GM23248 (cell line): ENCODE measurements around the gene ANLN. TPM values are rescaled to one million over a fixed set of nuclear protein-coding genes. Genes with fewer than 3 reads are reported as not detected.
"Not testable (repeated sequence)": the region's sequence is repeated elsewhere in the genome, so short reads cannot be mapped to it uniquely, and the experiment has no call there.

ENCODE experiments used
- DNase-seq: peaks from one replicate; pipeline ENCODE4 v3.0.0-alpha.2; 2015
- H2AFZ ChIP-seq: fragments of 200-600 bp; sonication (generic); 2 replicates; pipeline ENCODE4 v1.6.1; 2016; ENCODE audit warnings: antibody characterized with exemption
- H3F3A ChIP-seq: fragments of 200-600 bp; sonication (generic); 2 replicates; pipeline ENCODE4 v1.6.1; 2016; ENCODE audit warnings: mild to moderate bottlenecking, antibody characterized with exemption, mixed run types; ENCODE audit not compliant: insufficient read depth
- H3K27ac ChIP-seq: fragments of 200-600 bp; sonication (generic); 2 replicates; pipeline ENCODE4 v1.5.1; 2016; ENCODE audit warnings: mild to moderate bottlenecking
- H3K27me3 ChIP-seq: fragments of 200-600 bp; sonication (generic); replicated peaks from 2 replicates; pipeline ENCODE4 v1.6.1; 2016; ENCODE audit warnings: mild to moderate bottlenecking; ENCODE audit not compliant: insufficient read depth
- H3K36me3 ChIP-seq: fragments of 200-600 bp; sonication (generic); 2 replicates; pipeline ENCODE4 v1.6.1; 2016; ENCODE audit warnings: low read depth, mild to moderate bottlenecking
- H3K4me1 ChIP-seq: fragments of 200-600 bp; sonication (generic); 2 replicates; pipeline ENCODE4 v1.6.1; 2016; ENCODE audit warnings: mild to moderate bottlenecking; ENCODE audit not compliant: insufficient read depth
- H3K4me2 ChIP-seq: fragments of 200-600 bp; sonication (generic); one replicate; pipeline ENCODE4 v1.6.1; 2016; ENCODE audit warnings: mild to moderate bottlenecking; ENCODE audit not compliant: unreplicated experiment
- H3K4me3 ChIP-seq: fragments of 200-600 bp; sonication (generic); 2 replicates; pipeline ENCODE4 v1.5.1; 2016; ENCODE audit warnings: mild to moderate bottlenecking
- H3K79me2 ChIP-seq: fragments of 200-600 bp; sonication (generic); 2 replicates; pipeline ENCODE4 v1.6.1; 2016; ENCODE audit warnings: mild to moderate bottlenecking; ENCODE audit not compliant: insufficient read depth
- H3K9ac ChIP-seq: fragments of 200-600 bp; sonication (generic); 2 replicates; pipeline ENCODE4 v1.6.1; 2016; ENCODE audit warnings: mild to moderate bottlenecking
- H3K9me2 ChIP-seq: fragments of 200-600 bp; sonication (generic); 2 replicates; pipeline ENCODE4 v1.6.1; 2016; ENCODE audit warnings: mixed run types, mild to moderate bottlenecking, moderate library complexity; ENCODE audit not compliant: insufficient read depth
- H3K9me3 ChIP-seq: fragments of 200-600 bp; sonication (generic); one replicate; pipeline ENCODE4 v1.6.1; 2017; ENCODE audit warnings: low read depth
- H4K20me1 ChIP-seq: fragments of 200-600 bp; sonication (generic); 2 replicates; pipeline ENCODE4 v1.6.0; 2016; ENCODE audit not compliant: insufficient read depth
- EZH2 ChIP-seq: fragments of 200-600 bp; sonication (generic); IDR thresholded peaks from 2 replicates; pipeline ENCODE4 v1.6.1; 2018; ENCODE audit warnings: antibody characterized with exemption, mild to moderate bottlenecking; ENCODE audit not compliant: insufficient read depth, poor library complexity, severe bottlenecking
- EZH2phosphoT487 ChIP-seq: fragments of 200-600 bp; sonication (generic); IDR thresholded peaks from 2 replicates; pipeline ENCODE4 v1.6.1; 2018; ENCODE audit warnings: antibody characterized with exemption, moderate library complexity, mild to moderate bottlenecking, low read depth; ENCODE audit not compliant: insufficient read depth
- WGBS, 2 experiments: methylation state at CpG; one replicate each; pipeline ENCODE4 v1.1.6; 2015 to 2017; ENCODE audit warnings: low lambda C conversion rate in 2 of 2, low coverage in 1 of 2; ENCODE audit errors: missing lambda C conversion rate in 2 of 2; 5-methylcytosine and 5-hydroxymethylcytosine counted together
- in situ Hi-C: fragments of 300-500 bp; cut with MboI; formaldehyde crosslinking; loops from 2 replicates; pipeline ENCODE4 v1.15.0; 2020
- polyA plus RNA-seq: library from polyadenylated mRNA; unstranded; fragments of >200 nt; fragmentation: Nextera tagmentation; extraction: Ambion mirVana; gene quantifications from 2 replicates; pipeline ENCODE4 v1.2.1, GENCODE V29; 2016
- total RNA-seq: library from RNA; depleted of rRNA; stranded (reverse); fragments of >200 nt; shearing (Covaris generic); gene quantifications from 2 replicates; pipeline ENCODE4 v1.2.3, GENCODE V29; 2014

Gene ANLN
- total and polyA plus RNA-seq, 2 experiments from 2014 or later: 38.4 to 55.6 TPM

DNA sequence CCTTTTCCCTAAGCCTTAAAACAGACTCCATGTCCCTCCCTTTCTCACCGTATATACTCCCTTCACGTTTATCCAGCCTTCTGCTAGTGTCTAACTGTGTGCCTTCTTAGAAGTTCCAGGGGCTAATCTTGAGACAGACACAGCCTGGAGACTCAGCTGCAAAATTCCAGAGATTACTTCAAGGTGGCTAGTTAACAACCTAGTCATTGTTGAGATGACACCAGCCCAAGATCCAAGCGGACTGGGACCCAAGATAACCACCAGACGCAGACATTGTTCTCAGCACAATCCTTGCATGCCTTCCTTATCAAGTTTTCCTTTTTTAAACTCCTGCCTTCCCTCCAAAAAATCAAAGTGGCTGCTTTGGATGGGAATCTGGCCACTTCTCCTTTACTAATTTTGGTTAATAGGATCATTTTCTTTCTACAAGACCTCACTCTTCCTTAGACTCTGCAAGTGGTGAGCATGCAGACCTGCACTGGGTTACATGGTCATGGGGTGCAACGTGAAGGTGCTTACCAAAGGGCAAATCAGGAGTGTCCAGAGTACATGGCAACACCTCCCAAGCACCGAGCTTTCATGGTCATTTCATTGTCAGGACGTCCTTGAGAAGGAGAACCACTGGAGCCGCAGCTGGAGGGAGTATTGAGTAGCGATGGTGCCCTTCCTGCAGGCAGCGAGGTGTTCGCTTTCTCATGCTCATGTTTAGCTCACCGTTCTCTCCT lies 69.7 kb downstream of the ANLN start:
- Histone ChIP-seq H3K4me2 (no peak overlapping the region), H3K4me1 (no peaks in the 10 kb centered on the region), H3K9me2 (no peaks in the 10 kb centered on the region), H3K27me3 (peaks cover 12% of the 10 kb centered on the region; the same call in 1 of the 2 replicates), H3K4me3 (no peak overlapping the region), H3K9ac (no peak overlapping the region), H3K27ac (no peak overlapping the region), H4K20me1 (no peaks in the 10 kb centered on the region), H2AFZ (no peak overlapping the region), H3F3A (no peaks in the 10 kb centered on the region), H3K9me3 (no peaks in the 10 kb centered on the region), H3K36me3 (no peaks in the 10 kb centered on the region), H3K79me2 (no peaks in the 10 kb centered on the region)
- DNase-seq: no peak
- in situ Hi-C loops: no loop called here
- 76 to 84% methylated on average over 12 of the region's 12 CpGs for WGBS, 2 experiments
- TF ChIP-seq EZH2 (no peak), EZH2phosphoT487 (no peak)

DNA sequence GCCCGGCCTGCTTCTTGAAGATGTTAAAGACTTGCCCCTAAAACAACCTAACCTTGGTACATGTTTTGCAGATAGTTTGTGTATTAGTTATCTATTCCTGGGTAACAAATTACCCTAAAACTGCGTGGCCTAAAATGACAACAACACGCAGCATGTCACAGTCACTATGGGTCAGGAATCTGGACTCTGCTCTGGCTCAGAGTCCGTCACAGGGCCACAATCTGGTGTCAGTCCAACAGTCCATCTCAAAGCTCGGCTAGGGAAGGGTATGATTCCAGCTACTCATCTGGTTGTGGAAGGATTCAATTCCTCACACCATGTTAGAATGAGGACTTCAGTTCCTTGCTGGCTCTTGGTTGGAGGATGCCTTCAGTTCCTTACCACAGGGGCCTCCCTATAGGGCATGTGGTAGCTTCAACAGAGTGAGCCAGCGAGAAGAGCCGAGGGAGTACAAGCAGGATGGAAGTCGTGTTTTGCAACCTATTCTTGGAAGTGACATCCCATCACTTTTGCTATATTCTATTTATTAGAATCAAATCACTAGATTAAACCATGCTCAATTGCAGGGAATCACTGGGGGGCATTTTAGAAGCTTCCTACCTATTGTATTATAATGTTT lies 71.3 kb downstream of the ANLN start:
- Histone ChIP-seq H3F3A (no peaks in the 10 kb centered on the region), H3K27me3 (peaks cover 13% of the 10 kb centered on the region; the same call in 1 of the 2 replicates), H3K36me3 (no peaks in the 10 kb centered on the region), H3K4me3 (no peak overlapping the region), H2AFZ (no peak overlapping the region), H3K9ac (no peak overlapping the region), H4K20me1 (no peaks in the 10 kb centered on the region), H3K4me2 (no peak overlapping the region), H3K9me3 (no peaks in the 10 kb centered on the region), H3K79me2 (no peaks in the 10 kb centered on the region), H3K27ac (no peak overlapping the region), H3K4me1 (no peaks in the 10 kb centered on the region), H3K9me2 (no peaks in the 10 kb centered on the region)
- no peak for TF ChIP-seq EZH2phosphoT487
- no peak for TF ChIP-seq EZH2
- DNase-seq: no peak
- in situ Hi-C loops: no loop called here
- WGBS, 2 experiments: 76 to 81% methylated on average over 8 of the region's 8 CpGs

DNA sequence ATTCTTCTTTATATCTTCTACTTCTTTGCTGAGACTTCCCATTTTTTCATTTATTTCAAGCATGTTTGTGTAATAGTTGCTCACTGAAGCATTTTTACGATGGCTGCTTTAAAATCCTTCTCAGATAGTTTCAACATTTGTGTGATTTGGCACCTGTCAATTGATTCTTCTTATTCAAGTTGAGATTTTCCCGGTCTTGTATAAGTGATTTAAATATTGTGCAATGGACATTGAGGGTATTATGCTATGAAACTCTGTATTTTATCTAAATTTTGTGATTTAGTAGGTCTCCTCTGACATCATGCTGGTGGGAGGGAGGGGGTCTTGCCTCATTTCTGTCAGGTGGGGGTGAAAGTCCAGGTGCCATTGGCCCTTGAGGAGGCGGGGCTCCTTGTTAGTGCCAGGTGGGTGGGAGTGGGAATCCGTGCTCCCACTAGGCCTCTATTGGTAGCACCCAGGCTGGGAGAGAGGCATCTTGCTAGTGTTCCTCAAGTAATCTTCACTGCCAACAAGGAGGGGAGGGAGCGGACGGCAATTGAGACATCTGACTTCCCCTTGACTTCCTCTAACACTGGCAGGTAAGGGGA lies 73.0 kb downstream of the ANLN start:
- no peak for DNase-seq
- Histone ChIP-seq H3K9me3 (no peaks in the 10 kb centered on the region), H3K9me2 (no peaks in the 10 kb centered on the region), H3K4me2 (no peak overlapping the region), H3K36me3 (no peaks in the 10 kb centered on the region), H3K4me3 (no peak overlapping the region), H2AFZ (no peak overlapping the region), H3K79me2 (no peaks in the 10 kb centered on the region), H3K27ac (no peak overlapping the region), H3K4me1 (no peaks in the 10 kb centered on the region), H3K27me3 (peaks cover 13% of the 10 kb centered on the region; the same call in 1 of the 2 replicates), H4K20me1 (no peaks in the 10 kb centered on the region), H3K9ac (no peak overlapping the region), H3F3A (no peaks in the 10 kb centered on the region)
- WGBS, 2 experiments: 75 to 77% methylated on average over 6 of the region's 6 CpGs
- no peak for TF ChIP-seq EZH2phosphoT487
- in situ Hi-C loops: no loop called here

DNA sequence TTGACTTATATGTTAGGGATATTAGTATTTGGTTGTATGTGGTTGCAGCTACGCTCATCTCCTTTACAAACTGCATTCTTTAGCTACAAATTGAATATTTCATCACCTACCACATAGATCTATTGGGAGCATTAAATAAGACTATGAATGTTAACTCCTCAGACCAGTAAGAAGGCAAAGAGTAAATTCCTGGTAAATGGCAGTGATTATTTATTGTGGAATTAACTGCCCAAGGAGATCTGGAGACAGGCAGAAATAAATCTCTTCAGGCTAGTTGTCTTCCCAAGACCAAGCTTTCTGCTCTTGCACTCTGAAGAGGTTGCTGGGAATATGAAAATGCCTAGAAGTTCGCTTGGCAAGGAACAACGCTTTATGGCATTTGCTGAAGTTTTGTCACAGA lies 74.6 kb downstream of the ANLN start:
- DNase-seq: no peak
- H3K9me2 ChIP-seq: no peaks in the 10 kb centered on the region
- in situ Hi-C loops: no loop called here

DNA sequence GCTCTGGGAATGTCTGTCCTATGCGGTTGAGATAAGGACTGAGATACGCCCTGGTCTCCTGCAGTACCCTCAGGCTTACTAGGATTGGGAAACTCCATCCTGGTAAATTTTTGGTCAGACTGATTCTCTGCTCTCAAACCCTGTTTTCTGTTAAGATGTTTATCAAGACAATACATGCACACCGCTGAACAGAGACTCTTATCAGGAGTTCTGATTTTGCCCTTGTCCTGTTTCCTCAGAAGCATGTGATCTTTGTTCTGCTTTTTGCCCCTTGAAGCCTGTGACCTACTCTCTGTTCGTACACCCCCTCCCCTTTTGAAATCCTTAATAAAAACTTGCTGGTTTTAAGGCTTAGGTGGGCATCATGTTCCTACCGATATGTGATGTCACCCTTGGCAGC lies 76.3 kb downstream of the ANLN start:
- H3K79me2 ChIP-seq, DNase-seq, H4K20me1 ChIP-seq, H3K27ac ChIP-seq, H3K9me3 ChIP-seq, in situ Hi-C loops, H3K4me1 ChIP-seq, H3K9ac ChIP-seq, H3K9me2 ChIP-seq, H3K36me3 ChIP-seq, H3K4me3 ChIP-seq, H3K4me2 ChIP-seq, H3F3A ChIP-seq, H2AFZ ChIP-seq: not testable (repeated sequence)
- WGBS, 2 experiments: 66 to 69% methylated on average over 5 of the region's 5 CpGs
- H3K27me3 ChIP-seq: peaks cover 13% of the 10 kb centered on the region; the same call in 1 of the 2 replicates

More for the DNA sequence above, 74.6 kb downstream of the ANLN start:
- Histone ChIP-seq H3K27me3 (peaks cover 13% of the 10 kb centered on the region; the same call in 1 of the 2 replicates), H3K79me2 (no peaks in the 10 kb centered on the region), H2AFZ (no peak overlapping the region), H4K20me1 (no peaks in the 10 kb centered on the region), H3K36me3 (no peaks in the 10 kb centered on the region), H3K27ac (no peak overlapping the region), H3K4me2 (no peak overlapping the region), H3K9ac (no peak overlapping the region), H3F3A (0 out of 2 replicates have a peak, but pooled peaks cover 3% of the 10 kb centered on the region), H3K4me3 (no peak overlapping the region), H3K4me1 (no peaks in the 10 kb centered on the region), H3K9me3 (no peaks in the 10 kb centered on the region)
- TF ChIP-seq EZH2 (no peak), EZH2phosphoT487 (no peak)
- WGBS, 2 experiments: 58 to 62% methylated on average over 3 of the region's 3 CpGs
